Measurements from ENCODE around the gene HOXB3.

HOXB3 gene

GRCh38 chr17:48625495-48626244 lies 35.6 kb upstream of the HOXB3 start:
- DNase-seq, result no peak

- DNase-seq, result no peak
These were observed 34.8 kb upstream of the HOXB3 start for GRCh38 chr17:48624544-48625494.

GRCh38 chr17:48624118-48624517 lies 34.1 kb upstream of the HOXB3 start:
- no peak for DNase-seq

GRCh38 chr17:48623583-48623982 lies 33.5 kb upstream of the HOXB3 start:
- DNase-seq, result no peak

- DNase-seq, result no peak
These were observed 32.8 kb upstream of the HOXB3 start for GRCh38 chr17:48622857-48623256.

GRCh38 chr17:48621410-48622392 lies 31.7 kb upstream of the HOXB3 start:
- no peak for DNase-seq

GRCh38 chr17:48620461-48621139 lies 30.6 kb upstream of the HOXB3 start:
- no peak for DNase-seq

GRCh38 chr17:48619826-48620449 lies 29.9 kb upstream of the HOXB3 start:
- DNase-seq, result no peak

GRCh38 chr17:48618256-48618896 lies 28.3 kb upstream of the HOXB3 start:
- peak; percentile 48 for DNase-seq

GRCh38 chr17:48617471-48618255 lies 27.6 kb upstream of the HOXB3 start:
- DNase-seq, result no peak

- DNase-seq, result no peak
These were observed 26.9 kb upstream of the HOXB3 start for GRCh38 chr17:48616717-48617470.

- DNase-seq, result no peak
These were observed 26.1 kb upstream of the HOXB3 start for GRCh38 chr17:48615963-48616716.

- no peak for DNase-seq
These were observed 25.3 kb upstream of the HOXB3 start, which contains the start of gene HOXB8 for GRCh38 chr17:48615047-48615962. HOXB8 (minus strand) TSS chr17:48615292; CDS start chr17:48614704, 588 bp downstream.

- DNase-seq, result no peak
These were observed 24.0 kb upstream of the HOXB3 start for GRCh38 chr17:48613862-48614694.

- no peak for DNase-seq
These were observed 23.0 kb upstream of the HOXB3 start for GRCh38 chr17:48612854-48613691.

- no peak for DNase-seq
These were observed 22.4 kb upstream of the HOXB3 start for GRCh38 chr17:48612456-48612853.

Data from GDM1 (cell line).